Fibroblast of mammary gland (primary cell): Measurements from ENCODE around the gene GUCD1.
A peak's percentile ranks its signal among the peaks of the same experiment; 100 is the strongest.

Source experiments
- DNase-seq: peaks from one replicate; pipeline ENCODE4 v3.0.0-alpha.2; 2010; ENCODE audit warnings: low read depth
- H3K4me3 ChIP-seq: 2 replicates; pipeline ENCODE4 v1.5.1; 2011; ENCODE audit warnings: low read depth, mild to moderate bottlenecking, low read length, moderate library complexity; ENCODE audit not compliant: control insufficient read depth
- TF ChIP-seq, protein P1 (sequence below): conservative IDR thresholded peaks from 2 replicates; pipeline ENCODE4 v1.5.1; 2011; ENCODE audit warnings: low read depth, low read length, inconsistent platforms; ENCODE audit not compliant: control insufficient read depth, insufficient read depth

Gene GUCD1

DNA sequence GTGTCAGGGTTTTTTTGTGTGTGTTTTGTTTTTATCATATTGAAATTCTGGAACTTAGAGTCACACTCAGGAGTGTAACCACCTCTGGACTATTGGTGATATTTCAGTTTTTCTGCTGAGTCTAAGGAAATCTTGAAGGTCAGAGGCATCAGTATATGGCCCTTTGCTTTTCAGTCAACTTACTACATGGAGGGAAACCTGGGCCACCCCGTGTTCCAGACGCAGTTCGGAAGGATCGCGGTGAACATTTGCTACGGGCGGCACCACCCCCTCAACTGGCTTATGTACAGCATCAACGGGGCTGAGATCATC, 40.0 kb downstream of the GUCD1 start:
- no peak overlapping the region for H3K4me3 ChIP-seq
- DNase-seq = no peak
- TF ChIP-seq, protein P1, sequence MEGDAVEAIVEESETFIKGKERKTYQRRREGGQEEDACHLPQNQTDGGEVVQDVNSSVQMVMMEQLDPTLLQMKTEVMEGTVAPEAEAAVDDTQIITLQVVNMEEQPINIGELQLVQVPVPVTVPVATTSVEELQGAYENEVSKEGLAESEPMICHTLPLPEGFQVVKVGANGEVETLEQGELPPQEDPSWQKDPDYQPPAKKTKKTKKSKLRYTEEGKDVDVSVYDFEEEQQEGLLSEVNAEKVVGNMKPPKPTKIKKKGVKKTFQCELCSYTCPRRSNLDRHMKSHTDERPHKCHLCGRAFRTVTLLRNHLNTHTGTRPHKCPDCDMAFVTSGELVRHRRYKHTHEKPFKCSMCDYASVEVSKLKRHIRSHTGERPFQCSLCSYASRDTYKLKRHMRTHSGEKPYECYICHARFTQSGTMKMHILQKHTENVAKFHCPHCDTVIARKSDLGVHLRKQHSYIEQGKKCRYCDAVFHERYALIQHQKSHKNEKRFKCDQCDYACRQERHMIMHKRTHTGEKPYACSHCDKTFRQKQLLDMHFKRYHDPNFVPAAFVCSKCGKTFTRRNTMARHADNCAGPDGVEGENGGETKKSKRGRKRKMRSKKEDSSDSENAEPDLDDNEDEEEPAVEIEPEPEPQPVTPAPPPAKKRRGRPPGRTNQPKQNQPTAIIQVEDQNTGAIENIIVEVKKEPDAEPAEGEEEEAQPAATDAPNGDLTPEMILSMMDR = no peak

GRCh38 chr22:24514241-24515026, 40.5 kb downstream of the GUCD1 start:
- no peak overlapping the region for H3K4me3 ChIP-seq
- no peak for DNase-seq
- TF ChIP-seq, protein P1 = no peak

DNA sequence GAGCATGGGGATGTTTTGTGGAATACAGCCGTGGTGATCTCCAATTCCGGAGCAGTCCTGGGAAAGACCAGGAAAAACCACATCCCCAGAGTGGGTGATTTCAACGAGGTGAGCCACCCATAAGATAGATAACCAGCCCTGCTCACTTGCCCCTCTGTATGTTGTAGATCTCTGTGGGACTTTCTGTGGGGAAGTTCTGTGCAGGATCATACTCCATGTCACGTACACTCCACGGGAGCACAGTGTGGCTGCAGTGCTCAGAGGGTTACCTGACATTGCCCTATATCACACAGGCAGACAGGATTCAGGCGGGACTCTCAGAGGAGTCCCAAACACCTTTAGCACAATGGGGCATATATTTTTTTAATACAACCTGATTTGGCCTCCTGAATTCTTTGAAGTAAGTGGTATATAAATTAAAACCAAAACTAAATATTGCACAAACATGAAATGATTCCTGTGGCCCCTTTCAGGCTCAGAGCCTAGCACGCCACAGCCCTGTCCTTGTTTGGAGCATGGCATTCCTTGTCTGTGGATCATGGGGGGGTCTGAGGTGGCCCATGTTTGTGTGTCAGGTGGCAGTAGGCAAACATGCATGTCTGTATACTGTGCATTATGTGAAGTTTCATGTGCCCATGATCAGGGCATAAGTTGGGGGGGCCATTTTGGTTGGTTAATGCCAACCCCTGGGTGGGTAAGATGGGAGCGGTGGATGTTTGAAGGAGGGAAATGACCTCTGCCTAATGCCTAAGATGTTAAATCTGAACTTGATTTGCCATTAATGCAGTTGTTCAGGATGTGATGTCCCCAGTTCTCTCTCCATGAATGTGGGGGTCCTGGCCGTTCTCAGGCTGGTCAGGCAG, 41.3 kb downstream of the GUCD1 start:
- TF ChIP-seq, protein P1 = no peak
- no peak overlapping the region for H3K4me3 ChIP-seq
- no peak for DNase-seq

DNA sequence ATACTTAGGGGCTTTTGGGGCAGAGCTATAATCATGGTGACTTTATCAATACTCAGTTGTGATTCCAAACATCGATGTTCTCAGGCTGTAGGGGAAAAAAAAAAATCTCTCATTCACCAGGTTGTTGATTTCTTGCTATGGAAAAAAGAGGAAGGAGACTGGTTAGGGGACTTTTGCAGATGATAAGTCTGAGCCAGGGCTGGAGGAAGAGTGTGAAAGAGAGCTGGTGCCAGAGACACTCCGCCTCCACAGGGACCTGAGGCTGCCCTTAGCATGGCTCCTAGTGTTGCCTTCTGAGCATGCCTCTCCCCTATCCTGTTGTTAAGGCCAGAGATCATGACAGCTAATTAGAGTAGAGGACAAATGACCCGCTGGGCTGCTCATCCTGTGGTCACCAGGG, 42.9 kb downstream of the GUCD1 start:
- TF ChIP-seq, protein P1 = no peak
- no peak for DNase-seq
- no peak overlapping the region for H3K4me3 ChIP-seq

- DNase-seq = peak; percentile 54
- no peak overlapping the region for H3K4me3 ChIP-seq
- TF ChIP-seq, protein P1 = no peak
These were observed 44.0 kb downstream of the GUCD1 start for GRCh38 chr22:24510637-24511625.

DNA sequence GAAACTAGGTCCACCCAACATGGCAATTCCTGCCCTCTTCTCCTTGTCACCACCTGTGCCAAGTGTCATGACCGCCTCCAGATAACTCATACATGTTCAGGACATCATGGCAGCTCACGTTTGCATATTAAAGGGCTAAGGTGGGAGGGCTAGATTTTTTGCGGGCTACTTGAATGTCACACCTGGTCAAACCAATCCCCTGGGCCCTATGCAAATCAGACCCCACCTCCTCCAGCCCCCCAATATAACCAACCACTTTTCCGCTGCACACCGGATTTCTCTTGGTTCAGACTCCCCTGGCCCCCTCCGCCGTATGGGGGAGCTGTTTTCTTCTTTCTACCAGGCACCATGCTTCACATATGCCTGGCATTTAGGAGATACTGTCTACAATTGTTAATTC, 47.2 kb downstream of the GUCD1 start:
- no peak for DNase-seq
- no peak overlapping the region for H3K4me3 ChIP-seq
- TF ChIP-seq, protein P1 = no peak
